Natural killer cell (primary cell): ENCODE data around the gene RFC3. TPM values are rescaled to one million over a fixed set of nuclear protein-coding genes. Genes with fewer than 3 reads are reported as not detected.

Experiments
- ATAC-seq, 3 donors: fragments of 150-1000 bp in 2 of 3; fragments of 200-7000 bp in 1 of 3; cut with Tn5 transposase; 1 replicate in 1 of 3; 2 replicates in 2 of 3; pipeline ENCODE4 v1.10.0; 2021; ENCODE audit warnings: mild to moderate bottlenecking in 2 of 3, moderate library complexity in 2 of 3
- DNase-seq, 2 donors: peaks; one replicate each; pipeline versions ENCODE4 v3.0.0 to v3.0.0-alpha.2; 2013 to 2021; ENCODE audit warnings: mixed read lengths in 1 of 2
- H3K27ac ChIP-seq: one replicate; pipeline ENCODE4 v1.5.1; 2013; ENCODE audit warnings: mild to moderate bottlenecking, low read length
- H3K27me3 ChIP-seq: one replicate; pipeline ENCODE4 v1.6.1; 2013; ENCODE audit warnings: low read length; ENCODE audit not compliant: control insufficient read depth, insufficient read depth
- H3K36me3 ChIP-seq: one replicate; pipeline ENCODE4 v1.6.1; 2013; ENCODE audit warnings: low read length; ENCODE audit not compliant: control insufficient read depth, insufficient read depth
- H3K4me1 ChIP-seq: one replicate; pipeline ENCODE4 v1.6.1; 2013; ENCODE audit warnings: low read length; ENCODE audit not compliant: control insufficient read depth, insufficient read depth
- H3K4me3 ChIP-seq: one replicate; pipeline ENCODE4 v1.5.1; 2013; ENCODE audit warnings: low read length
- H3K9me3 ChIP-seq: one replicate; pipeline ENCODE4 v1.6.1; 2013; ENCODE audit warnings: low read length; ENCODE audit not compliant: control insufficient read depth, insufficient read depth
- H3K27ac Mint-ChIP-seq, 2 donors: one replicate each; pipeline ENCODE4 v1.8.0; 2022; ENCODE audit warnings: mild to moderate bottlenecking in 2 of 2, mixed read lengths in 2 of 2, moderate library complexity in 1 of 2
- H3K27me3 Mint-ChIP-seq, 2 donors: one replicate each; pipeline ENCODE4 v1.8.0; 2022; ENCODE audit warnings: low read depth in 2 of 2, mixed read lengths in 2 of 2
- H3K36me3 Mint-ChIP-seq: one replicate; pipeline ENCODE4 v1.8.0; 2022; ENCODE audit warnings: mixed read lengths
- H3K4me1 Mint-ChIP-seq, 2 donors: one replicate each; pipeline ENCODE4 v1.8.0; 2022; ENCODE audit warnings: mixed read lengths in 2 of 2
- H3K4me3 Mint-ChIP-seq: one replicate; pipeline ENCODE4 v1.8.0; 2022; ENCODE audit warnings: mild to moderate bottlenecking, moderate library complexity, mixed read lengths
- H3K9me3 Mint-ChIP-seq, 2 donors: one replicate each; pipeline ENCODE4 v1.8.0; 2022; ENCODE audit warnings: mixed read lengths in 2 of 2
- WGBS: methylation state at CpG from one replicate; pipeline ENCODE4 v1.1.7; 2013; ENCODE audit warnings: missing lambda C conversion rate; ENCODE audit not compliant: insufficient coverage; 5-methylcytosine and 5-hydroxymethylcytosine counted together
- intact Hi-C: fragments of 100-400 bp; cut with micrococcal nuclease; formaldehyde crosslinking; loops from one replicate; pipeline ENCODE4 v1.14.2; 2022
- total RNA-seq, 4 donors: library from RNA; stranded (reverse); fragments of 120-200 nt in 1 of 4; gene quantifications; one replicate each; pipeline versions ENCODE4 v1.2.3 to v1.2.4, GENCODE V29; 2013 to 2022
- TF ChIP-seq, protein P1 (sequence below): fragments of 200-600 bp; IDR thresholded peaks from one replicate; pipeline ENCODE4 v1.8.0; 2022; ENCODE audit warnings: antibody characterized with exemption

The RFC3 gene
- total RNA-seq, 3 donors from 2014 or later (not counting 1 experiment from before 2014, with no cell fraction given) = 5.5 to 7.0 (median 6.8) TPM

DNA sequence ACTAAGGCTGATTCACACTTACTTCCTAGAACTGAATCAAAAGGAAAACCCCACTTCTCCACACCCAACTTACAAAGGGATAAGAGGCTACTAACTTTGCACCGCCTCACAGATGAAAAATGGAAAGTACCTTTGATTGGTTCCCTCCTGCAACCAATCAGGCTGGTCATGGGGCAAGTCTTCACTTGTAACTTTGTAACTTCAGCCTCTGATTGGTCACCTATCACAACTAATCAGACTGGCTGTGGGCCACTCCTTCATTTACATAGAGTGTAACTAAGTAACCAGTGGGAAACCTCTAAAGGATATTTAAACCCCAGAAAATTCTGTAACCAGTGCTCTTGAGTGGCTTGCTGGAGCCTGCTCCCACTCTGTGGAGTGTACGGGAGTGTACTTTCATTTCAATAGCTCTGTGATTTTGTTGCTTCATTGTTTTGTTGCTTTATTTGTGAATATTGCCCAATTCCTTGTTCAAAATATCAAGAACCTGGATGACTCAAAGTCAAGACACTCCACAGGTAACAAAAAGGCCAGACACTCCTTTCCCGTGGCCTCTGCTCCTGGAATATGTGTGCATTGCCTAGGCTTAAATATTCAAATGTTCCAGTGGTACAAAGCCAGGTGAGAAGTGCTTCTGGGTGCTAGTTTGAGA lies 50.5 kb downstream of the RFC3 start:
- Histone ChIP-seq H3K36me3 (no peaks in the 10 kb centered on the region), H3K4me1 (no peaks in the 10 kb centered on the region), H3K27ac (no peak overlapping the region), H3K9me3 (no peaks in the 10 kb centered on the region), H3K4me3 (no peak overlapping the region), H3K27me3 (no peaks in the 10 kb centered on the region)
- WGBS = 95% methylated on average over 3 of the region's 3 CpGs
- Mint-ChIP-seq H3K9me3 (no peaks in the 10 kb centered on the region), H3K4me1 (no peaks in the 10 kb centered on the region), H3K4me3 (no peak overlapping the region), H3K36me3 (no peaks in the 10 kb centered on the region), H3K27me3 (no peaks in the 10 kb centered on the region), H3K27ac (no peak overlapping the region)
- DNase-seq = no peak
- intact Hi-C loops = no loop called here
- ATAC-seq = no peak
- TF ChIP-seq, protein P1, sequence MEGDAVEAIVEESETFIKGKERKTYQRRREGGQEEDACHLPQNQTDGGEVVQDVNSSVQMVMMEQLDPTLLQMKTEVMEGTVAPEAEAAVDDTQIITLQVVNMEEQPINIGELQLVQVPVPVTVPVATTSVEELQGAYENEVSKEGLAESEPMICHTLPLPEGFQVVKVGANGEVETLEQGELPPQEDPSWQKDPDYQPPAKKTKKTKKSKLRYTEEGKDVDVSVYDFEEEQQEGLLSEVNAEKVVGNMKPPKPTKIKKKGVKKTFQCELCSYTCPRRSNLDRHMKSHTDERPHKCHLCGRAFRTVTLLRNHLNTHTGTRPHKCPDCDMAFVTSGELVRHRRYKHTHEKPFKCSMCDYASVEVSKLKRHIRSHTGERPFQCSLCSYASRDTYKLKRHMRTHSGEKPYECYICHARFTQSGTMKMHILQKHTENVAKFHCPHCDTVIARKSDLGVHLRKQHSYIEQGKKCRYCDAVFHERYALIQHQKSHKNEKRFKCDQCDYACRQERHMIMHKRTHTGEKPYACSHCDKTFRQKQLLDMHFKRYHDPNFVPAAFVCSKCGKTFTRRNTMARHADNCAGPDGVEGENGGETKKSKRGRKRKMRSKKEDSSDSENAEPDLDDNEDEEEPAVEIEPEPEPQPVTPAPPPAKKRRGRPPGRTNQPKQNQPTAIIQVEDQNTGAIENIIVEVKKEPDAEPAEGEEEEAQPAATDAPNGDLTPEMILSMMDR = no peak

DNA sequence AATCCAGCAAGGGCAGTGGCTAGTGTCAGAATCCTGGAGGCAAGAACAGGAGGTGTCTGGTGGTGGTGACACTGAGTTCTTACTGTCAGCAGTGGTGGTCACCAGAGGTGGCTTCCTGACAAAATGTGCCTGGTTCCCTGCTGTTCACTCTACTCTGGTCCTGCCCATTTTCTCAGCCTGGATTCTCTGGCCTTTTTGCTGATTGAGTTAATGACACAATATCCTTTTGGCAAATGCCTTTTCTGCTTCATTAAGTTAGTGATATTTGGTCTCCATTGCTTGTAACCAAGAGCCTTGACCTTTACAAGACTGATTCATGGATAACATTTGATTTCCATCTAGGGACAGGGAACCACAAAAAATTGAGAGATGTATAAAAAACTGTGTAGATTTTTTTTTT lies 51.1 kb downstream of the RFC3 start:
- Histone ChIP-seq H3K4me1 (no peaks in the 10 kb centered on the region), H3K27ac (no peak overlapping the region), H3K36me3 (no peaks in the 10 kb centered on the region), H3K4me3 (no peak overlapping the region), H3K9me3 (no peaks in the 10 kb centered on the region), H3K27me3 (no peaks in the 10 kb centered on the region)
- DNase-seq (no peak), ATAC-seq (no peak)
- no peaks in the 10 kb centered on the region for H3K4me1 Mint-ChIP-seq
- H3K4me3 Mint-ChIP-seq = no peak overlapping the region
- TF ChIP-seq, protein P1 = no peak
- intact Hi-C loops = no loop called here
- H3K9me3 Mint-ChIP-seq = no peaks in the 10 kb centered on the region
- no peaks in the 10 kb centered on the region for H3K27me3 Mint-ChIP-seq
- H3K27ac Mint-ChIP-seq = no peak overlapping the region
- H3K36me3 Mint-ChIP-seq = no peaks in the 10 kb centered on the region

DNA sequence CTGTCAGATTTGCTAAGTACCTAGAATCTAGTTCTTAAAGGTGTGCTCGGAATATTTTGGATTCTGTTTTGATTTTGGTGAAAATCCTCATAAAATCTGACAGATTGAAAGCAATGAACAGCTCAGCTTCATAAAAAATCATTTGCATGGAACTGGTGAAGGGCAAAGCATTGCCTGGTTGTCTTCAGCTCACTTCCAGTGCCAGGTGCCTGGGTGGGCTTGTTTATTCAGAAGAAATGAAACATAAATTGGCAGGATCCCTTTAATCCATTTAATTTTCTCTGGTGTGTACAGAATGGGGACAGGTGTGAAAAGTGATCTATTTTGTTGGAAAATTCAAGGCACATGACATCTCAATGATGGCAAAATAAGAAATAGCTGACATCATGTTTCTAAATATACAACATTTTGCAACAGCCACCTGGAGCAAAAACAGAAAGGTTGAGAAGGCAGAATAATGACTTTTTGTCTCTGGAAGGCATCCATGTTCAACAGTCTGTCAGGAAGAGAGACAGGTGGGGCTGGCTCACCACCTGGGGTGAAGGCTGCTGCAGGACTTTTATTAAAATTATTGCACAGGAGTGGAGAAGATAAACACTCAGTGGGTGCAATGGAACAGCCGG lies 52.2 kb downstream of the RFC3 start:
- TF ChIP-seq, protein P1 = no peak
- Histone ChIP-seq H3K4me3 (no peak overlapping the region), H3K36me3 (no peaks in the 10 kb centered on the region), H3K27me3 (no peaks in the 10 kb centered on the region), H3K9me3 (no peaks in the 10 kb centered on the region), H3K4me1 (no peaks in the 10 kb centered on the region), H3K27ac (no peak overlapping the region)
- no peaks in the 10 kb centered on the region for H3K36me3 Mint-ChIP-seq
- H3K9me3 Mint-ChIP-seq = no peaks in the 10 kb centered on the region
- ATAC-seq (no peak), DNase-seq (no peak)
- H3K27me3 Mint-ChIP-seq = no peaks in the 10 kb centered on the region
- intact Hi-C loops = no loop called here
- no peak overlapping the region for H3K4me3 Mint-ChIP-seq
- no peak overlapping the region for H3K27ac Mint-ChIP-seq
- 94% methylated on average over 1 of the region's 2 CpGs for WGBS
- no peaks in the 10 kb centered on the region for H3K4me1 Mint-ChIP-seq
